ENCODE results near the gene RFX3.

Gene RFX3

GRCh38 chr9:3290231-3290840, 235.5 kb downstream of the RFX3 start:
- H3K4me3 ChIP-seq (ENCODE audit: low read depth, low read length) = no peak overlapping the region

GRCh38 chr9:3288686-3289085, 237.1 kb downstream of the RFX3 start:
- no peak overlapping the region for H3K4me3 ChIP-seq (ENCODE audit: low read depth, low read length)

- H3K4me3 ChIP-seq (ENCODE audit: low read depth, low read length) = no peak overlapping the region
Observed at GRCh38 chr9:3285365-3286161, 240.2 kb downstream of the RFX3 start.

GRCh38 chr9:3282365-3282764, 243.4 kb downstream of the RFX3 start:
- H3K4me3 ChIP-seq (ENCODE audit: low read depth, low read length) = no peak overlapping the region

- H3K4me3 ChIP-seq (ENCODE audit: low read depth, low read length) = no peak overlapping the region
Observed at GRCh38 chr9:3281399-3281798, 244.4 kb downstream of the RFX3 start.

- H3K4me3 ChIP-seq (ENCODE audit: low read depth, low read length) = no peak overlapping the region
Observed at GRCh38 chr9:3277200-3277599, 248.6 kb downstream of the RFX3 start.

GRCh38 chr9:3271581-3271980, 254.2 kb downstream of the RFX3 start:
- no peak overlapping the region for H3K4me3 ChIP-seq (ENCODE audit: low read depth, low read length)

- H3K4me3 ChIP-seq (ENCODE audit: low read depth, low read length) = no peak overlapping the region
Observed at GRCh38 chr9:3271157-3271556, 254.6 kb downstream of the RFX3 start.

GRCh38 chr9:3268223-3268622, 257.6 kb downstream of the RFX3 start:
- no peak overlapping the region for H3K4me3 ChIP-seq (ENCODE audit: low read depth, low read length)

GRCh38 chr9:3263698-3264097, 262.1 kb downstream of the RFX3 start:
- H3K4me3 ChIP-seq (ENCODE audit: low read depth, low read length) = no peak overlapping the region

GRCh38 chr9:3262826-3263529, 262.8 kb downstream of the RFX3 start:
- H3K4me3 ChIP-seq (ENCODE audit: low read depth, low read length) = no peak overlapping the region

- no peak overlapping the region for H3K4me3 ChIP-seq (ENCODE audit: low read depth, low read length)
Observed at GRCh38 chr9:3261484-3261883, 264.3 kb downstream of the RFX3 start.

- H3K4me3 ChIP-seq (ENCODE audit: low read depth, low read length) = no peak overlapping the region
Observed at GRCh38 chr9:3256571-3257330, 269.1 kb downstream of the RFX3 start.

GRCh38 chr9:3251309-3251708, 274.5 kb downstream of the RFX3 start:
- no peak overlapping the region for H3K4me3 ChIP-seq (ENCODE audit: low read depth, low read length)

- no peak overlapping the region for H3K4me3 ChIP-seq (ENCODE audit: low read depth, low read length)
Observed at GRCh38 chr9:3250741-3251140, 275.1 kb downstream of the RFX3 start.

GRCh38 chr9:3247211-3247610, 278.6 kb downstream of the RFX3 start:
- no peak overlapping the region for H3K4me3 ChIP-seq (ENCODE audit: low read depth, low read length)

- no peak overlapping the region for H3K4me3 ChIP-seq (ENCODE audit: low read depth, low read length)
Observed at GRCh38 chr9:3246241-3246640, 279.6 kb downstream of the RFX3 start.

GRCh38 chr9:3244963-3245653, 280.7 kb downstream of the RFX3 start:
- H3K4me3 ChIP-seq (ENCODE audit: low read depth, low read length) = no peak overlapping the region

GRCh38 chr9:3243683-3244082, 282.1 kb downstream of the RFX3 start:
- H3K4me3 ChIP-seq (ENCODE audit: low read depth, low read length) = no peak overlapping the region

GRCh38 chr9:3241290-3241689, 284.5 kb downstream of the RFX3 start:
- no peak overlapping the region for H3K4me3 ChIP-seq (ENCODE audit: low read depth, low read length)

All from iPS-11a (cell line).